Tibial nerve (tissue), 4 donors: ENCODE measurements around the gene NCAPH2.

Experiments used
- CTCF ChIP-seq, 5 experiments: fragments of 200-600 bp in 3 of 5; fragments of 450-650 bp in 2 of 5; sonication (generic) in 3 of 5; IDR thresholded peaks; one replicate each; pipeline ENCODE4 v1.5.1; 2016 to 2019; ENCODE audit warnings: antibody characterized with exemption in 5 of 5, mild to moderate bottlenecking in 3 of 5, moderate library complexity in 2 of 5
- EP300 ChIP-seq, 2 donors: sonication (generic); formaldehyde crosslinking; IDR thresholded peaks; one replicate each; pipeline ENCODE4 v1.6.1; 2017; ENCODE audit warnings: antibody characterized with exemption in 2 of 2, mild to moderate bottlenecking in 1 of 2
- POLR2A ChIP-seq, 2 donors: fragments of 450-650 bp; IDR thresholded peaks; one replicate each; pipeline ENCODE4 v1.6.1; 2017; ENCODE audit warnings: antibody characterized with exemption in 2 of 2, mild to moderate bottlenecking in 2 of 2, moderate library complexity in 2 of 2

GRCh38 chr22:50477923-50478322, 30.1 kb upstream of the NCAPH2 start:
- no peak for TF ChIP-seq CTCF (IDR thresholded peaks at IDR 0.05)
- TF ChIP-seq EP300 (IDR thresholded peaks at IDR 0.05) = no peak
- no peak for TF ChIP-seq POLR2A (IDR thresholded peaks at IDR 0.05)
